GM23338 (cell line): Measurements from ENCODE around the gene FTCD.

ENCODE experiments used
- EZH2 ChIP-seq: fragments of 200-600 bp; sonication (generic); IDR thresholded peaks from one replicate; pipeline ENCODE4 v1.8.0; 2017; ENCODE audit warnings: antibody characterized with exemption, mild to moderate bottlenecking, low read depth; ENCODE audit not compliant: unreplicated experiment
- NANOG ChIP-seq: IDR thresholded peaks from 2 replicates; pipeline ENCODE4 v1.6.1; 2016; ENCODE audit warnings: antibody characterized with exemption, borderline replicate concordance
- POLR2AphosphoS5 ChIP-seq: IDR thresholded peaks from 2 replicates; pipeline ENCODE4 v1.6.1; 2016; ENCODE audit warnings: antibody characterized with exemption, low read depth
- ZNF114 ChIP-seq: fragments of 250-450 bp; sonication (Bioruptor Pico); IDR thresholded peaks from 2 replicates; pipeline ENCODE4 v1.5.0; 2020; ENCODE audit warnings: mild to moderate bottlenecking, moderate library complexity
- TF ChIP-seq, protein P1 (sequence below), 2 experiments: fragments of 200-600 bp in 1 of 2; sonication (generic) in 1 of 2; conservative IDR thresholded peaks; 2 replicates each; pipeline versions ENCODE4 v1.5.1 to v1.6.1; 2016 to 2017; ENCODE audit warnings: antibody characterized with exemption in 2 of 2, low read depth in 2 of 2, mild to moderate bottlenecking in 2 of 2, moderate library complexity in 1 of 2

GRCh38 chr21:46190491-46191131 is 35.2 kb upstream of the FTCD start:
- TF ChIP-seq, protein P1, sequence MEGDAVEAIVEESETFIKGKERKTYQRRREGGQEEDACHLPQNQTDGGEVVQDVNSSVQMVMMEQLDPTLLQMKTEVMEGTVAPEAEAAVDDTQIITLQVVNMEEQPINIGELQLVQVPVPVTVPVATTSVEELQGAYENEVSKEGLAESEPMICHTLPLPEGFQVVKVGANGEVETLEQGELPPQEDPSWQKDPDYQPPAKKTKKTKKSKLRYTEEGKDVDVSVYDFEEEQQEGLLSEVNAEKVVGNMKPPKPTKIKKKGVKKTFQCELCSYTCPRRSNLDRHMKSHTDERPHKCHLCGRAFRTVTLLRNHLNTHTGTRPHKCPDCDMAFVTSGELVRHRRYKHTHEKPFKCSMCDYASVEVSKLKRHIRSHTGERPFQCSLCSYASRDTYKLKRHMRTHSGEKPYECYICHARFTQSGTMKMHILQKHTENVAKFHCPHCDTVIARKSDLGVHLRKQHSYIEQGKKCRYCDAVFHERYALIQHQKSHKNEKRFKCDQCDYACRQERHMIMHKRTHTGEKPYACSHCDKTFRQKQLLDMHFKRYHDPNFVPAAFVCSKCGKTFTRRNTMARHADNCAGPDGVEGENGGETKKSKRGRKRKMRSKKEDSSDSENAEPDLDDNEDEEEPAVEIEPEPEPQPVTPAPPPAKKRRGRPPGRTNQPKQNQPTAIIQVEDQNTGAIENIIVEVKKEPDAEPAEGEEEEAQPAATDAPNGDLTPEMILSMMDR (conservative IDR thresholded peaks at IDR 0.05; ENCODE audit: low read depth in 2 of 2), result no peak
- no peak for TF ChIP-seq POLR2AphosphoS5
- no peak for TF ChIP-seq NANOG
- TF ChIP-seq EZH2, result no peak
- no peak for TF ChIP-seq ZNF114
